HG02852 (cell line): ENCODE results near the gene PSMA7.
A peak's percentile ranks its signal among the peaks of the same experiment; 100 is the strongest.
"Not testable (repeated sequence)": the region's sequence is repeated elsewhere in the genome, so short reads cannot be mapped to it uniquely, and the experiment has no call there.

Experiments
- ATAC-seq: cut with Tn5 transposase; IDR thresholded peaks from one replicate; pipeline ENCODE4 v1.9.1; 2021; ENCODE audit warnings: mild to moderate bottlenecking, moderate library complexity; ENCODE audit not compliant: unreplicated experiment

PSMA7 gene

DNA sequence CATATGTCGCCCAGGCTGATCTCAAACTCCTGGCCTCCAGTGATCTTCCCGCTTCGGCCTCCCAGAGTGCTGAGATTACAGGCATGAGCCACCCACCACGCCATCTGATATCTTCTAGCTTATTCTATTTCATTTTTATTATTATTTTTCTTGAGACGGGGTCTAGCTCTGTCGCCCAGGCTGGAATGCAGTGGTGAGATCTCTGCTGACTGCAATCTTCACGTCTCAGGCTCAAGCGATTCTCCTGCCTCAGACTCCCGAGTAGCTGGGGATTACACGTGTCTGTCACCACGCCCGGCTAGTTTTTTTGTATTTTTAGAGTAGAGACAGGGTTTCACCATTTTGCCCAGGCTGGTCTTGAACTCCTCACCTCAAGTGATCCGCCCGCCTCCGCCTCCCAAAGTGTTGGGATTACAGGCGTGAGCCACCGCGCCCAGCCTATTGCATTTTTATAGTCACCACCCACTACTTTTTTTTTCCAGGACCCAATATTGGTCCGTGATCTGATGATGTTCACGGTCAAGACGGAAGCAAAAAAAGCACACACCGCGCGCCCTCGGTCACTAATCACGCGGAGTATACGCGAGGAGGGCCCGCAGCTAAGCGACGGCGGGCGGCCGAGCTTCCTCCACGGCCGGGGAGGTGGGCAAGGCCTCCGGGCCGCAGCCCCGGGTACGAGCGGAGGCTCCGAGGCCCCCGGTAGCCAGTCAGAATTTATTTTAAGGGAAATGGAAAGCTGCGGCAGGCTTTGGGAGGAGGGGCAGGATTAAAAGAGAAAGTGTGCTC is 22.0 kb downstream of the PSMA7 start:
- ATAC-seq = peak; percentile 10

DNA sequence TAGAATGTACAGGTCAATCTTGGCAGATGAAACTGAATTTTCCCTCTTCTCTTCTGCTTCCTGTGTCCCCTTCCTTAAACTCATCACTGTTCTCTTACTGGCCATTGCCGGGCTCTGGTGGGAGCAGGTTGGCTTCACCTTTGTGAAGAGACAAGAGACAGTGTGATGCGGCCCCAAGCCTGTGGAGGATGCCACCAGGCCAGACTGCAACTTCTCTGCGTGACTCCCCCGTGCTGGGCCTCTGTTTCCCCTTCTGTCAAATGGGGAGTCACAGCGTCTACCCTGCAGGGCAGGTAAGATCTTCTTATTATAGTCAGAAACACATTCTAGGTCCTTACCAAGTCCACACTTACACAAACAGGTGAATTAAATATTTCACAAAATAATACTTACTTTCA is 22.8 kb downstream of the PSMA7 start:
- no peak for ATAC-seq

DNA sequence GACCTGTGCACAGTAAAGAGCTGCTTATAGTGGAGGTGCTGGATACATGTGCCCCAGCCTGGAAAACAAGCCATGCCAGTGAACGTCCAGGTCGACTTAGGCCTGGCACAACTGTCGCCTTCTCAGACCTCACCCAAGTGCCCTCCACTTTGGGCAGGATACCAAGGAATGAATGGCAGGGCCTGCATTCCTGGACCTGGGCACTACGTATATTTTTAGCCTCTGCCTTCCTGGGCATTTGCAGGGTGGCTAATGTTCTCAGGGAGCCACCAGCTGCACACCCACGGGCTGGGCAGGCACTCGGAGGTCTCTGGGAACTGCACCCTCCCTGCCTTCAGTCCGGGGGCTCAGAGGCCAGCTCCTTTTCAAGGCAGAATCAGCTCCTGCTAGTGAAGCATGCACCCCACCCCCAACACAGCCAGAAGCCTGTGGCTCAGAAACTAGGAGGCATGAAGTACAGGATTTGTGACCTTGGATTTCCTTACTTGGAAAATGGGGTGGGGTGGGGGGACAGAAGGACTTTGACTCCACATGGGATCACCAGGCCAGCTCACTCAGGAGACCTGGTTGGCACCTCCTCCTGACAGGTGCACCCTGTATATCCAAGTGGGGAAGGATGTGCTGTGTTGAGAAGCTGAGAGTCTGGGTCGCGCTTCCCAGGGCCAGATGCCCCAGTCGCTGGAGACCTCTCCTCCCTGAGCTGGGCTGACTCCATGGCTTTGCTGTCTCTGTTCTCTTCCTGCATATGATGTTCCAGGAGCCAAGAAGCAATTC is 23.4 kb downstream of the PSMA7 start:
- ATAC-seq = no peak

DNA sequence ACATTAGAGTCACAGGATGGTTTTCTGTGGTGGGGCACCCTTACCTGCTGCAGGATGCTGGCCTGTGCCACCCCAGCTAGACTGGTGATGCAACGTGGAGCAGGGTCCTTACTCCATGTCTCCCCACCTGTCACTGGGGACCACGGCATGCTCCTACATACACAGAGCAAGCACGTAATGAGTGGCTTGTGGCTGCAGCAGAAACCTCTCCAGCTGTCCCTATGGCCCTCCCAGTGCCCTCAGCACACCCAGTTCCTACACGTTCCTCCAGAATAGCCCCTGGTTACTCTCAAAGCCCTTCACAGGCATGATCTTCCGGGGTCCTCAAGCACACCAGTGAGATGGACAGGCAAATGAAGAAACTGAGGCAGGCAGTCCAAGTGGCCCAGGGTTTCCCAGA is 24.1 kb downstream of the PSMA7 start:
- ATAC-seq = no peak

DNA sequence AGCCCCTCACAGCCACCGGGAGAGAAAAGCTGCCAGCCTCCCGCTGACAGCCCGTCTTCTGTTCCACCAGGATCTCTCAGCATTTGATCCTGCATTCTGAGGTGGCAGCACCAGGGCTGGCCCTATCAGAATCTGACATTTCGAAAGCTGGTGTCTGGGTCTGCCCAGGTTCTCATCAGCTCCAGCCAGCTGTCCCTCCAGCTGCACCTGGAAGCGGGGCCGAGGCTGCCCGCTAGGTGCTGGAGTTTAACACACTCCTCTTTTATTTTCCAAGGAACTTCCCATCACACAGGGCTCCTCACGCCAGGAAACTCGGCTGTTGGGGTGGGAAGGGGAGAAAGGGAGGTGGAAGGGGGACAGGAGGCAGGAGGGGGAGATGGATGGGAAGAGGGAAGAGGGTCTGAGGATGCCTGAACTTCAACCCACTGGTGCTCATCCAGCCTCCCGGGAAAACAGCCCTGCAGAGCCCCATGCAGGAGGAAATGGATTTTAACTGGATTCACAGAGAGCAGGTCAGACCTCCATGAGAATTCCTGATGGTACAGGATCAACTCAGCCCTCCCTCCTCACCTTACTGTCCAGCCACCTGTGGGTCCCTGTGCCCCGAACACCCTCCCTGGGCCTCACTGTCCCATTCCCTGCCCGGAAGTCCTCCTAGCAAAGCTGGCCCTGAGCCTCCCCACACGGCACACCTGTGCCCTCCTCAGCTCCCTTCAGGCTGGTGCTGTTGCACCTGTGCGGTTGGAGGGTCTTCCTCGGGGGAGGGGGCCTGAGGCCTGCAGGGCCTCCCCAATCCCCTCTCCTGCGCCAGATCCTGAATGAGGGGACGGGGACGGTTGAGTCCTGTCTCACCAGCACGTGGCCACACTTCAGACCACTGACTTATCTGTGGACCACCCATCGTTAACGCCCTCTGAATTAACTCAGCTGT is 24.8 kb downstream of the PSMA7 start:
- ATAC-seq = no peak

DNA sequence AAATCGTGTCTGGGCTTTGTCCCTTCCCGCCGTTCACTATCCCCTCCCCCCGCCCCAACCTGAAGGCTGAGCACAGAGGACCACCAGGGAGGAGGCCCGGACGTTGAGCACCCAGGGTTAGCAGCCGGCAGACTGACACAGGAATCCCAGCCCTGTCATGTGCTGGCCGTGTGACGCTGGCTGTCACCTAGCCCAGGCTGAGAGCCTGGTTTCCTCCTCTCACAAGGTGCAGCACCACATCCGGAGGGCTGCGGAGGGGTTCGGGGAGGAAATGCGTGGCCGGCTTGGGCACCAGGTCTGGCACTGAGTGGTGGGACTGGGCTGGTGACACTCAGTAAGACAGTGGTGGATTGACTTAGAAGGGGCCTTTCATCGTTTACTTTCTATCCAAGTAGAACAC is 25.5 kb downstream of the PSMA7 start:
- no peak for ATAC-seq

DNA sequence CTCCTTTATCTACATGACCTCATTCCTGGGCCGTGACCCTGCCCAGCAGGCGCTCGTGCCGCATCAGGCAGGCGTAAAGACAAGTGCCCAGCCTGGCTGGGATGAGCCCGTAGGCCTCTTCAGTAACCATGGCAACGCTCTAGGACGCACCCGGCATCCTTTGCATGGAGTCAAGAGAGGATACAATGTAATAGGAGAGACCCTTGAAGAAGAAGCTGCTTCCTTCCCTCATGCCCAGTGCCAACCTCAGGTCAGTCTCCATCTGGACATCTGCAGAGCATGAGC is 25.9 kb downstream of the PSMA7 start:
- ATAC-seq = no peak

DNA sequence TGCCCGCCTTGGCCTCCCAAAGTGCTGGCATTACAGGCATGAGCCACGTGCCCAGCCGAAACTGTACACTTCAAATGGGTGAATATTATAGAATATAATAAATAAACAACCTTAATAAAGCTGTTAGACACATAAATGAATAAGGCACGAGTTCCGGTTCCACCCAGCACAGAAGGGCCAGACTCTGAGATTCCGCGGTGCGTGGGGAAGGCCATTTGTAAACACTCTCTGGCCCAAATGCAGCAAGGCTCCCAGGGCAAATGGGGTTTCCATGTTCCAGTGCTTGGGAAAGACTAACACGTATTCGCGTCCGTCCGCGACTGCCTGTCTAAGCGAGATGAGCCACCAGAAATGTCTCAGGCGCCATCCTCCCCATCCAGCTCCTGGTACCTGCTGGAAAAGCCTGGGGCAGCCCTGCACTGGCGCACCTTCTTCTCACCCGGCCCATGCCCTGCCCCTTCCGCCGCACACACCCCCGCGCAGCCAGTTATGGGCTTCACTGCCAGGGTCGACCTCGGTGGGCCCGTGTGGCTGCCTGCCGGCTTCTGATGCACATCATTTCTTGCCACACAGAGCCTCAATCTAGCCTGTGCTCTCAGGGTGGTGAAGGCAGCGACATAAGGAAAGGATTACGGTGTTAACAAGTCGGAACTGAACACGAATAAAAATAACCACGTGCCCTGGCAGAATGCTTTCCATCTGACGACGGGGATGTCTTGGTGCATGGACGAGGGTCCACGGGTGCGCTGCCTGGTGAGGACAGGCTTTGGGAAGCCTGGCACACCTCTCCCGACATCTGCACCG is 26.4 kb downstream of the PSMA7 start:
- no peak for ATAC-seq

DNA sequence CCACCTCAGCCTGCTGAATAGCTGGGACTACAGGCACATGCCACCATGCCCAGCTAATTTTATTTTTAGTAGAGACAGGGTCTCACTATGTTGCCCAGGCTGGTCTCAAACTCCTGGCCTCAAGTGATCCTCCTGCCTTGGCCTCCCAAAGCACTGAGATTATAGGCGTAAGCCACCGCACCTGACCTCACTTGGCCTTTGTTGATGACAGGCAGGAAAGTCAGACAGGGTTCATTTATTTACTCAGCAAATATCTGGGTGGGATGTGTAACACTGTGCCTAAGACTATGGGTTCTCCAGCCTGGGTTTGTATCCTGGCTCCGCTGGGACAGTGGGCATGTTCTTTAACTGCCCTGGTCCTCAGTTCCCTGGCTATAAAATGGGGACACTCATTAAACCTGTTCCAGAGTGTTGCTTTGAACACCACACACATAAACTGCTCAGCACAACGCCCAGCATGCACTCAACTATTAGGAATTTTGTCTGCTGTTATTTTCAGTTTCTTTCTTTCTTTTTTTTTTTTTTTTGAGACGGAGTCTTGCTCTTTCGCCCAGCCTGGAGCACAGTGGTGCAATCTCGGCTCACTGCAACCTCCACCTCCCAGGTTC is 27.3 kb downstream of the PSMA7 start:
- ATAC-seq = not testable (repeated sequence)

DNA sequence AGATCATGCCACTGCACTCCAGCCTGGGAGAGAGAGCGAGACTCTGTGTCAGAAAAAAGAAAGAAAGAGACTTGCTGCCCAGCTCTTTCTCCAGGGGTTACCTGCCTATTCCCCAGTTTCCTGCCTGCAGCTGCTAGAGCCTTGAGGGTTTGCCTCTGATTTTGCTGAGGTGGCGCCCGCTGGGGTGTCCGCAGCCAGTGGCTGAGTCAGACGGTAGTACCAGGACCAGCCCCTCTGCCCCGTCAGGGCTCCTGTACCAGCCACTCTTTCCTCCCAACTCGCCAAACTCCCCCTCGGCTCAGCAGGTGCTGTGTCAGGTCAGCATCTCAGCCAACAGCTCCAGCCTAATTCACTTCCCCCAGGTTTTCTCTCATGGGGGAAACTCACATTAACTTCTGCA is 28.3 kb downstream of the PSMA7 start:
- ATAC-seq = no peak

DNA sequence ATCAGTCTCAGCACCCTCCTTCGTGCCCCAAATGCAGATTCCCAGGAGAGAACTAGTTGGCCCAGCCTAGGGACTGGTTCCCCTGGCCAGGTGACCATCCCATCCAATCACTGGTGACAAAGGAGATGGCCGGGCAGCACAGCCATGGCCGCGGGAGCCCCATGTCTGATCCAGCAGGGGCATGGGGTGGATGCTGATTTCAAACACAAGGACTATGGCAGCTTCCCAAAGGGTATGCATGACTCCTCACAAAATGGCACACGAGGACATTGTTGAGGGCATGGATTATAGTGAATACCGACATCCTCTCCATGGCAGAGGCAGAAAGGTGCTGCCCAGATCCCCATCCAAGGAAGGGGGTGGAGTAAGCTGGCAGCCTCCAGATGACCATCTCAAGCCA is 30.8 kb downstream of the PSMA7 start:
- ATAC-seq = no peak

DNA sequence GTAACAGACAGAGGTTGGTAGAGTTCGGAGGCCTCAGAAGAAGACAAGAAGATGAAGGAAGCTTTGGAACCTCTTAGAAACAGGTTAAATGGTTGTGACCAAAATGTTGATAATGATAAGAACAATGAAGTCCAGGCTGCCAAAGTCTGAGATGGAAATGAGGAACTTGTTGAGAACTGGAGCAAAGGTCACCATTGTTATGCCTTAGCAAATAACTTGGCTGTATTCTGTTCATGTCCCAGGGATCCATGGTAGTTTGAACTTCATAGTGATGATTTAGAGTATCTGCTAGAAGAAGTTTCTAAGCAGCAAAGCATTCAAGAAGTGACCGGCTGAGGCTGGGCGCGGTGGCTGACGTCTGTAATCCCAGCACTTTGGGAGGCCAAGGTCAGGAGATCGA is 32.0 kb downstream of the PSMA7 start:
- no peak for ATAC-seq

DNA sequence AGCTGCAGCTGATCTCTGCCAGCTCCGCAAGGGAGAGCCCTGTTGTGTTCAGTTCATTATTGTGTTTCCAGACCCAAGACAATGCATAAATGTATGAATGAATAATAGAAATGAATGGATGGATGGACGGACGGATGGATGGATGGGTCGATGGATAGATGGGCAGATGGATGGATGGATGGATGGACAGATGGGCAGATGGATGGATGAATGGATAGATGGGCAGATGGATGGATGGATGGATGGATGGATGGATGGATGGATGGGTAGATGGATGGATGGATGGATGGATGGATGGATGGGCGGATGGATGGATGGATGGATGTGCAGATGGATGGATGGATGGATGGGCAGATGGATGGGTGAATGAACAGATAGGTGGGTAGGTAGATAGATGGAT is 37.6 kb downstream of the PSMA7 start:
- ATAC-seq = no peak

DNA sequence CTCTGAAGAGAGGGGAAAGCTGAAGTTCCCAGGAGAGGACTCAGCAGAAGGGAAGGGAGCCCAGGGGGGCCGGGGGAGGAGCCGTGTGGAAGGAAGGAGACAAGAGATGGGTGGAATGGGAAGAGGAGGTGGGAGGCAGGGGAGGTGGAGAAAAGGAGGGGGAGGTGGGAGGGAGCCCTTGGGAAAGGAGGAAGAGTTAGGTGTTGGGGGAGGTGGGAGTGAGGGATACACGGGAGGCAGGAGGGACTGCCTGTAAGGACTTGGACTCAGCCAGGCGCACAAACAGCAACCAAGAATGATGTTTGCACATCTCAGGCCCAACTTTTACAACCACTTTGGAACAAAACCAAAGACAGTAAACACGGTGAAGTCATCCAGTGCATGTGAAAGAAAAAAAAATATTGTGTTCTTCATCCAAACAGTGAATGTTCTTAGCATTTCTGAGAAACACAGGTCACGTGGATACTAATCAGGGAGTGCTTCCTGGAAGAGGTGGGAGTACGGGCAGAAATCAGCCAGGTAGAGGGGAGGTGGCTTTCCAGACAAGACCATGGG is 38.3 kb downstream of the PSMA7 start:
- ATAC-seq = no peak

DNA sequence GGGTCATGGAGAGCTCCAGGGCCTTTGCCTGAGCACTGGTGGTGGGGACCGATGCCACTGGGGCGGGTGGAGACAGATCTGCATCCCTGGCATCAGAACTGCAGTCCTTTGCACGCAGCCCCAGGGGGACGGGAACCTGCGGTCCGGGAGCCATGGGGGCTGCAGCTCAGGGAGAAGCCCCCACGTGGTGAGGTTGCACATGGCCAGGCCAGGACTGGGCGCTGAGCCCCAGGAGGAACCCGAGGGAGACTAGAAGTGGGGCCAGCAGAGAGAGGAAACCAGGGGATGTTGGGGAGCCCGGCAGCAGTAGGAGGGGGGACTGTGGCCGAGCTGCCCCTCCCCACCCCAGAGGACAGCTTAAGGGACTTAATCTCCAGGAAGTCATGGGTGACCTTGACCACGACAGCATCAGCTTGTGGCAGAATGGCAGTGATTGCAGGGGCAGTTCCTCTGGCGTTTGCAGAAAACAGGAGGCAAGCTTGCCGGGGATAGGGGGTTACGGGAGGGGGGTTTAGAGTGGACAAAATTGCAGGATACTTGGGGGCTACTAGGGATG is 38.9 kb downstream of the PSMA7 start:
- ATAC-seq = no peak

DNA sequence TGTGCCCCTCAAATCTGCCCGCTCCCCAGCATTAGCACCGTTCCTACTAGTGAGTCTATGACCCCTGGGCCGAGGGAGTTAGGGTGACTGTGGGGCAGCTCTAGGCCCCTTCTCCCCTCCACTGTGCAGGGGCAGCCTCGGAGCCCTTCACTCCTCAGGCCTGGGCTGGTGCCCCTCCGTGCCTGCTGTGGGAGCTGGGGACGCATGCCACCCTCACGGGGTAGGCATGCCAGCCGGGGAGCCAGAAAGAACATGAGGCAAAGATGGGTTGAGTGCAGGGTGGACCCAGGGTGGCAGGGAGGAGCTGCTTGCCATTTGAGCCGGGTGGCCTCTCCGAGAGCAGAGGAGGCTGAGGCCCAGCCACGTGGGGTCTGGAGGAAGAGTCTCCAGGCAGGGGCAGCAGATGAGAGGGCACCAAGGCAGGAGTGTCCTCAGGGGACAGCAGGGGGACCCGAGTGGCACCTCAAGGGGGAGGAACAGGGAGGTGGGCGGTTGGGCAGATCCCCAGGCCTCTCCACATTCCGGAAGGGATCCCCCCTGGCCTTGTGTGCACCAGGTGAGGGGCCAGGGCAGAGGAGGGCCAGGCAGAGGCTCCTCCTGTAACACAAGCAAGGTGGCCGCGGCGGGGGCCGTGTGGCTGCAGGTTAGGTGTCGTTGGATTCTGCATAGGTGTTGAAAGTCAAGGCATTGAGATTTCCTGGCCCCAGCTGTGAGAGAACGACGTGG is 39.5 kb downstream of the PSMA7 start:
- ATAC-seq = no peak

DNA sequence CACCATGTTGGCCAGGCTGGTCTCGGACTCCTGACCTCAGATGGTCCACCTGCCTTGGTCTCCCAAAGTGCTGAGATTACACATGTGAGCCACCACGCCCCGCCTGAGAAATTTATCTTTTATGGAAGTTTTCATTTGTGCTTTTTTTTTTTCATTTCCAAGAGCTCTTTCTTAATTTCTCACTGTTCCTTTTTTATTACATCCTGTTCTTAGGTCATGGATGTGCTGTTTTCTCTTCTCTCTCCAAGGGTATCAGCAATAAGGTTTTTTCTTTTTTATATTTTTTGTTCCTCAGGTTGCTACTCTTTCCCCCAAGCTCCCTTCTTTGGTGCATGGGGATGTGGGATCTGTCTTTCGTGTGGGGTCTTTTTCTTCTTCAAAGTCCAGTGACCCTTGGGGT is 42.1 kb downstream of the PSMA7 start:
- no peak for ATAC-seq

DNA sequence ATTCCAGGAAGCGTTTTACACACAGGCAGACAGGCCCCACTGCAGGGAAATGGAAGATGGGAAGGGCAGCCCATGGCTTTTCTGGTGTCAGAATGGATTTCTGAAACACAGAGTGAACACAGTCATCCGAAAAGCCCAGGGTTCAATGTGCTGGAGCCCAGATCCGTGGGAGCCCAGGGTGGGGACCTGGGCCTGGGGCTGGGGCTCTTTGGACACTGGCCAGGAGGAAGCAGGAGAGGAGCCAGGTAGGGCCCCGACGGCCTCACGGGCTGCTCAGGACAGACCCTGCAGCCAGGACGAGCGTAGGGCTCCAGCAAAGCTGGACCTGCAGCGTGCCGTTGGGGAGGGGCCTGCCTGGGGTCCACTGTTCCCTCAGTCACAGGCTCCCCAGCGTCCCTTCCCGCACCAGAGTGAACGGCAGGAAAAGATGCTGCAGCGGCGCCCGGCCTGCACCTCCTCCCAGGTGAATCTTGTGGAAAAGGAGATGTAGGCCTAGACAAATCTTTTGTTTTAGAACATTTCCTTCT is 45.2 kb downstream of the PSMA7 start:
- ATAC-seq = no peak
